GM23338 (cell line): ENCODE data around the gene NSMCE1. TPM values are rescaled to one million over a fixed set of nuclear protein-coding genes. Genes with fewer than 3 reads are reported as not detected.

Source experiments
- ATAC-seq: fragments of 200-7000 bp; cut with Tn5 transposase; 3 replicates; pipeline ENCODE4 v1.9.1; 2020
- DNase-seq: peaks from one replicate; pipeline ENCODE4 v3.0.0-alpha.2; 2015; ENCODE audit warnings: low spot score
- H2AFZ ChIP-seq: fragments of 200-600 bp; sonication (generic); 2 replicates; pipeline ENCODE4 v1.8.0; 2016; ENCODE audit warnings: antibody characterized with exemption, mild to moderate bottlenecking, moderate library complexity
- H3F3A ChIP-seq: fragments of 200-600 bp; sonication (generic); replicated peaks from 2 replicates; pipeline ENCODE4 v1.8.0; 2017; ENCODE audit warnings: antibody characterized with exemption, mixed run types, low read depth
- H3K27ac ChIP-seq: fragments of 200-600 bp; sonication (generic); 2 replicates; pipeline ENCODE4 v1.6.1; 2016; ENCODE audit warnings: low read depth
- H3K27me3 ChIP-seq: fragments of 200-600 bp; sonication (generic); 2 replicates; pipeline ENCODE4 v1.8.0; 2016; ENCODE audit warnings: mild to moderate bottlenecking, mixed run types, moderate library complexity; ENCODE audit not compliant: insufficient read depth
- H3K36me3 ChIP-seq: fragments of 200-600 bp; sonication (generic); 2 replicates; pipeline ENCODE4 v1.8.0; 2016; ENCODE audit warnings: mild to moderate bottlenecking; ENCODE audit not compliant: insufficient read depth
- H3K4me1 ChIP-seq: fragments of 200-600 bp; sonication (generic); 2 replicates; pipeline ENCODE4 v1.8.0; 2016; ENCODE audit warnings: mild to moderate bottlenecking, moderate library complexity; ENCODE audit not compliant: insufficient read depth
- H3K4me2 ChIP-seq: fragments of 200-600 bp; sonication (generic); 2 replicates; pipeline ENCODE4 v1.7.1; 2017; ENCODE audit warnings: mixed run types
- H3K4me3 ChIP-seq: fragments of 200-600 bp; sonication (generic); 2 replicates; pipeline ENCODE4 v1.6.1; 2016; ENCODE audit warnings: mixed run types
- H3K79me2 ChIP-seq: fragments of 200-600 bp; sonication (generic); replicated peaks from 2 replicates; pipeline ENCODE4 v1.8.0; 2017; ENCODE audit warnings: mild to moderate bottlenecking; ENCODE audit not compliant: insufficient read depth
- H3K9me2 ChIP-seq: fragments of 200-600 bp; sonication (generic); 2 replicates; pipeline ENCODE4 v1.8.0; 2017; ENCODE audit not compliant: insufficient read depth
- H4K20me1 ChIP-seq: fragments of 200-600 bp; sonication (generic); replicated peaks from 2 replicates; pipeline ENCODE4 v1.8.0; 2017; ENCODE audit warnings: mild to moderate bottlenecking; ENCODE audit not compliant: insufficient read depth
- H3K27ac Mint-ChIP-seq: 2 replicates; pipeline ENCODE4 v1.8.0; 2020; ENCODE audit warnings: inconsistent platforms, mild to moderate bottlenecking, moderate library complexity, mixed read lengths
- H3K27me3 Mint-ChIP-seq: 3 replicates; pipeline ENCODE4 v1.8.0; 2022; ENCODE audit warnings: low read depth, mild to moderate bottlenecking, moderate library complexity, mixed read lengths, inconsistent platforms; ENCODE audit not compliant: insufficient read depth, poor library complexity
- H3K36me3 Mint-ChIP-seq: 3 replicates; pipeline ENCODE4 v1.8.0; 2021; ENCODE audit warnings: low read depth, mild to moderate bottlenecking, inconsistent platforms, moderate library complexity, mixed read lengths
- H3K4me1 Mint-ChIP-seq: 3 replicates; pipeline ENCODE4 v1.8.0; 2020; ENCODE audit warnings: mild to moderate bottlenecking, inconsistent platforms, mixed read lengths
- H3K4me3 Mint-ChIP-seq: 3 replicates; pipeline ENCODE4 v1.8.0; 2021; ENCODE audit warnings: moderate library complexity, mild to moderate bottlenecking, inconsistent platforms, mixed read lengths
- H3K9me3 Mint-ChIP-seq: 3 replicates; pipeline ENCODE4 v1.8.0; 2020; ENCODE audit warnings: moderate library complexity, mild to moderate bottlenecking, inconsistent platforms, mixed read lengths
- CREB1 ChIP-seq: fragments of 250-450 bp; sonication (Bioruptor Pico); IDR thresholded peaks from 2 replicates; pipeline ENCODE4 v1.5.0; 2020; ENCODE audit warnings: low read depth, mild to moderate bottlenecking, moderate library complexity
- CTCF ChIP-seq, 2 experiments: fragments of 200-600 bp in 1 of 2; sonication (generic) in 1 of 2; conservative IDR thresholded peaks; 2 replicates each; pipeline versions ENCODE4 v1.5.1 to v1.6.1; 2016 to 2017; ENCODE audit warnings: antibody characterized with exemption in 2 of 2, low read depth in 2 of 2, mild to moderate bottlenecking in 2 of 2, moderate library complexity in 1 of 2
- ETS1 ChIP-seq: IDR thresholded peaks from 2 replicates; pipeline ENCODE4 v1.6.1; 2016; ENCODE audit warnings: antibody characterized with exemption
- EZH2 ChIP-seq: fragments of 200-600 bp; sonication (generic); IDR thresholded peaks from one replicate; pipeline ENCODE4 v1.8.0; 2017; ENCODE audit warnings: antibody characterized with exemption, mild to moderate bottlenecking, low read depth; ENCODE audit not compliant: unreplicated experiment
- EZH2phosphoT487 ChIP-seq: fragments of 200-600 bp; sonication (generic); IDR thresholded peaks from one replicate; pipeline ENCODE4 v1.8.1; 2018; ENCODE audit warnings: antibody characterized with exemption; ENCODE audit not compliant: unreplicated experiment
- JUNB ChIP-seq: IDR thresholded peaks from one replicate; pipeline ENCODE4 v1.6.1; 2016; ENCODE audit warnings: antibody characterized with exemption; ENCODE audit not compliant: unreplicated experiment
- NANOG ChIP-seq: IDR thresholded peaks from 2 replicates; pipeline ENCODE4 v1.6.1; 2016; ENCODE audit warnings: antibody characterized with exemption, borderline replicate concordance
- POLR2AphosphoS5 ChIP-seq: IDR thresholded peaks from 2 replicates; pipeline ENCODE4 v1.6.1; 2016; ENCODE audit warnings: antibody characterized with exemption, low read depth
- REST ChIP-seq: IDR thresholded peaks from one replicate; pipeline ENCODE4 v1.6.1; 2018; ENCODE audit warnings: antibody characterized with exemption; ENCODE audit not compliant: unreplicated experiment
- STAT1 ChIP-seq: IDR thresholded peaks from one replicate; pipeline ENCODE4 v1.6.1; 2016; ENCODE audit warnings: antibody characterized with exemption; ENCODE audit not compliant: unreplicated experiment
- ZNF114 ChIP-seq: fragments of 250-450 bp; sonication (Bioruptor Pico); IDR thresholded peaks from 2 replicates; pipeline ENCODE4 v1.5.0; 2020; ENCODE audit warnings: mild to moderate bottlenecking, moderate library complexity
- ZNF331 ChIP-seq: fragments of 250-450 bp; sonication (Bioruptor Pico); IDR thresholded peaks from 2 replicates; pipeline ENCODE4 v1.5.0; 2020; ENCODE audit warnings: low read depth, mild to moderate bottlenecking, moderate library complexity
- ZNF462 ChIP-seq: fragments of 250-450 bp; sonication (Bioruptor Pico); IDR thresholded peaks from 2 replicates; pipeline ENCODE4 v1.5.0; 2020; ENCODE audit warnings: mild to moderate bottlenecking, moderate library complexity
- polyA plus RNA-seq: library from polyadenylated mRNA; unstranded; fragments of >200 nt; fragmentation: Nextera tagmentation; extraction: Ambion mirVana; gene quantifications from 2 replicates; pipeline ENCODE4 v1.2.1, GENCODE V29; 2016
- total RNA-seq: library from RNA; depleted of rRNA; stranded (reverse); fragments of >200 nt; shearing (Covaris generic); gene quantifications from 2 replicates; pipeline ENCODE4 v1.2.3, GENCODE V29; 2014

Gene NSMCE1
- total and polyA plus RNA-seq, 2 experiments from 2014 or later, result 30.6 to 50.8 TPM

- H3K27me3 Mint-ChIP-seq, result peaks cover 14% of the 10 kb centered on the region
- TF ChIP-seq ZNF462 (CRISPR knock-in tag) (no peak), CREB1 (CRISPR knock-in tag) (no peak), POLR2AphosphoS5 (no peak), ZNF331 (CRISPR knock-in tag) (no peak), CTCF (conservative IDR thresholded peaks at IDR 0.05; ENCODE audit: low read depth in 2 of 2) (no peak), EZH2phosphoT487 (no peak), NANOG (no peak), ZNF114 (CRISPR knock-in tag) (no peak), JUNB (no peak), ETS1 (no peak), STAT1 (no peak), EZH2 (no peak), REST (no peak)
- Histone ChIP-seq H3K9me2 (no peaks in the 10 kb centered on the region), H3F3A (no peaks in the 10 kb centered on the region), H3K4me3 (no peak overlapping the region), H4K20me1 (no peaks in the 10 kb centered on the region), H3K4me2 (no peak overlapping the region), H2AFZ (no peak overlapping the region), H3K4me1 (no peaks in the 10 kb centered on the region), H3K27ac (no peak overlapping the region), H3K27me3 (no peaks in the 10 kb centered on the region), H3K79me2 (no peaks in the 10 kb centered on the region), H3K36me3 (no peaks in the 10 kb centered on the region)
- no peak overlapping the region for H3K4me3 Mint-ChIP-seq
- H3K27ac Mint-ChIP-seq, result no peak overlapping the region
- H3K9me3 Mint-ChIP-seq, result peaks cover 13% of the 10 kb centered on the region; the same call in 2 of the 3 replicates
- ATAC-seq, result no peak
- DNase-seq, result no peak
- peaks cover 6% of the 10 kb centered on the region; the same call in 1 of the 3 replicates for H3K4me1 Mint-ChIP-seq
- no peaks in the 10 kb centered on the region; the same call in 2 of the 3 replicates for H3K36me3 Mint-ChIP-seq
Measured at GRCh38 chr16:27177031-27177774, 91.4 kb downstream of the NSMCE1 start.
